H1 (cell line): ENCODE results near the gene CTDP1. TPM values are rescaled to one million over a fixed set of nuclear protein-coding genes. Genes with fewer than 3 reads are reported as not detected.

Experiments
- CTCF ChIA-PET: fragments of 300-600 bp; sonication (Branson Sonifier 250); formaldehyde crosslinking; loops from one replicate; lab custom pipeline; 2021; ENCODE audit not compliant: partially characterized antibody; lab: Charles Lee
- POLR2A ChIA-PET: fragments of 300-600 bp; sonication (Branson Sonifier 250); formaldehyde crosslinking; loops from one replicate; lab custom pipeline; 2021; ENCODE audit warnings: inconsistent platforms; ENCODE audit not compliant: partially characterized antibody; lab: Charles Lee
- DNase-seq, 2 experiments: peaks; one replicate each; pipeline versions ENCODE4 v3.0.0 to v3.0.0-alpha.2; 2010 to 2022; ENCODE audit warnings: low spot score in 2 of 2, low read depth in 1 of 2, mixed read lengths in 1 of 2
- FAIRE-seq: peaks from 2 replicates; lab custom pipeline; 2011; peaks lifted over from hg19 to GRCh38; lab: Jason Lieb, UNC
- H2AFZ ChIP-seq: 2 replicates; pipeline ENCODE4 v1.8.1; 2012; ENCODE audit warnings: low read length, inconsistent platforms
- H2AK5ac ChIP-seq: 2 replicates; pipeline ENCODE4 v1.6.1; 2013; ENCODE audit warnings: low read depth, low read length
- H2BK120ac ChIP-seq: replicated peaks from 2 replicates; pipeline ENCODE3; 2013; ENCODE audit warnings: low read depth, low read length, inconsistent platforms
- H2BK12ac ChIP-seq: 2 replicates; pipeline ENCODE4 v1.6.1; 2013; ENCODE audit warnings: low read depth, low read length
- H2BK15ac ChIP-seq: 2 replicates; pipeline ENCODE4 v1.6.1; 2013; ENCODE audit warnings: low read length
- H2BK20ac ChIP-seq: 2 replicates; pipeline ENCODE4 v1.6.1; 2013; ENCODE audit warnings: low read length
- H2BK5ac ChIP-seq: 2 replicates; pipeline ENCODE4 v1.6.1; 2013; ENCODE audit warnings: low read depth, low read length
- H3K14ac ChIP-seq: 2 replicates; pipeline ENCODE4 v1.6.1; 2013; ENCODE audit warnings: inconsistent platforms; ENCODE audit not compliant: insufficient read length
- H3K18ac ChIP-seq: 2 replicates; pipeline ENCODE4 v1.6.1; 2013; ENCODE audit warnings: low read length; ENCODE audit errors: extremely low read depth
- H3K23ac ChIP-seq: 2 replicates; pipeline ENCODE4 v1.6.1; 2013; ENCODE audit warnings: inconsistent platforms; ENCODE audit not compliant: insufficient read length
- H3K23me2 ChIP-seq: 2 replicates; pipeline ENCODE4 v1.6.1; 2013; ENCODE audit warnings: low read depth, low read length
- H3K27ac ChIP-seq: 2 replicates; pipeline ENCODE4 v1.6.1; 2011; ENCODE audit warnings: low read depth, low read length, inconsistent platforms
- H3K27me3 ChIP-seq, 4 experiments: replicated peaks in 1 of 4; 1 replicate in 1 of 4; 2 replicates in 3 of 4; pipeline versions ENCODE4 v1.6.1 to v1.8.1; 2011 to 2013; ENCODE audit warnings: low read length in 3 of 4, mild to moderate bottlenecking in 3 of 4, inconsistent platforms in 2 of 4, mixed read lengths in 2 of 4, moderate library complexity in 1 of 4; ENCODE audit not compliant: control insufficient read depth in 3 of 4, insufficient read depth in 3 of 4; ENCODE audit errors: extremely low read depth in 1 of 4
- H3K36me3 ChIP-seq, 4 experiments: 2 replicates each; pipeline versions ENCODE4 v1.6.1 to v1.8.1; 2011 to 2013; ENCODE audit warnings: mild to moderate bottlenecking in 4 of 4, low read length in 3 of 4, moderate library complexity in 2 of 4, control low read depth in 1 of 4, inconsistent platforms in 1 of 4; ENCODE audit not compliant: insufficient read depth in 4 of 4, control insufficient read depth in 2 of 4
- H3K4ac ChIP-seq: replicated peaks from 2 replicates; pipeline ENCODE3; 2013; ENCODE audit warnings: low read length, low read depth, mixed read lengths, inconsistent platforms; ENCODE audit not compliant: insufficient read length
- H3K4me1 ChIP-seq, 4 experiments: replicated peaks in 1 of 4; 1 replicate in 1 of 4; 2 replicates in 3 of 4; pipeline versions ENCODE4 v1.6.1 to v1.8.1; 2011 to 2013; ENCODE audit warnings: low read length in 3 of 4, inconsistent platforms in 2 of 4, mixed read lengths in 1 of 4; ENCODE audit not compliant: insufficient read depth in 4 of 4, control insufficient read depth in 3 of 4
- H3K4me2 ChIP-seq, 2 experiments: 2 replicates each; pipeline versions ENCODE4 v1.6.1 to v1.8.1; 2011 to 2013; ENCODE audit warnings: low read depth in 2 of 2, low read length in 2 of 2, control low read depth in 1 of 2, inconsistent platforms in 1 of 2, mild to moderate bottlenecking in 1 of 2; ENCODE audit not compliant: insufficient read depth in 1 of 2
- H3K4me3 ChIP-seq, 4 experiments: fragments of 200-600, 300-600 bp in 1 of 4; sonication (generic), shearing (Covaris generic), sonication (Bioruptor Twin) in 1 of 4; 2 replicates each; pipeline versions ENCODE4 v1.5.1 to v1.8.1; 2011 to 2016; ENCODE audit warnings: low read length in 4 of 4, low read depth in 3 of 4, control low read depth in 2 of 4, inconsistent platforms in 2 of 4, mild to moderate bottlenecking in 2 of 4, mixed read lengths in 1 of 4, moderate library complexity in 1 of 4; ENCODE audit not compliant: insufficient read depth in 2 of 4; ENCODE audit errors: extremely low read depth in 1 of 4
- H3K56ac ChIP-seq: replicated peaks from 2 replicates; pipeline ENCODE3; 2013; ENCODE audit warnings: low read depth, mild to moderate bottlenecking, mixed read lengths, low read length, inconsistent platforms; ENCODE audit not compliant: insufficient read length
- H3K79me1 ChIP-seq: 2 replicates; pipeline ENCODE4 v1.6.1; 2013; ENCODE audit warnings: low read depth, low read length, control low read depth
- H3K79me2 ChIP-seq, 2 experiments: 2 replicates each; pipeline versions ENCODE4 v1.6.1 to v1.8.1; 2012 to 2013; ENCODE audit warnings: low read length in 2 of 2, mild to moderate bottlenecking in 2 of 2, inconsistent platforms in 1 of 2; ENCODE audit not compliant: insufficient read depth in 2 of 2, control insufficient read depth in 1 of 2
- H3K9ac ChIP-seq, 4 experiments: replicated peaks in 1 of 4; 1 replicate in 1 of 4; 2 replicates in 3 of 4; pipeline versions ENCODE4 v1.6.1 to v1.8.1; 2011 to 2013; ENCODE audit warnings: low read depth in 3 of 4, low read length in 3 of 4, control low read depth in 2 of 4, mild to moderate bottlenecking in 2 of 4, moderate library complexity in 2 of 4, inconsistent platforms in 1 of 4; ENCODE audit errors: extremely low read depth in 1 of 4
- H3K9me3 ChIP-seq, 2 experiments: 2 replicates each; pipeline versions ENCODE4 v1.6.1 to v1.8.1; 2012 to 2013; ENCODE audit warnings: mild to moderate bottlenecking in 2 of 2, moderate library complexity in 2 of 2, control low read depth in 1 of 2, inconsistent platforms in 1 of 2, low read depth in 1 of 2, low read length in 1 of 2, mixed read lengths in 1 of 2; ENCODE audit not compliant: insufficient read depth in 2 of 2
- H4K20me1 ChIP-seq, 2 experiments: replicated peaks in 1 of 2; 2 replicates each; pipeline versions ENCODE3 to v1.8.1; 2011 to 2013; ENCODE audit warnings: inconsistent platforms in 2 of 2, low read length in 2 of 2, mild to moderate bottlenecking in 1 of 2; ENCODE audit not compliant: insufficient read depth in 2 of 2, control insufficient read depth in 1 of 2
- H4K5ac ChIP-seq: 2 replicates; pipeline ENCODE4 v1.6.1; 2013; ENCODE audit warnings: low read length, low read depth, mixed read lengths, inconsistent platforms; ENCODE audit not compliant: insufficient read length
- H4K8ac ChIP-seq: 2 replicates; pipeline ENCODE4 v1.8.0; 2013; ENCODE audit warnings: mild to moderate bottlenecking, moderate library complexity, low read length, inconsistent platforms; ENCODE audit not compliant: insufficient read depth; ENCODE audit errors: extremely low read depth
- H4K91ac ChIP-seq: replicated peaks from 2 replicates; pipeline ENCODE3; 2013; ENCODE audit warnings: low read length, mixed read lengths, inconsistent platforms; ENCODE audit not compliant: insufficient read length
- BRCA1 ChIP-seq: IDR thresholded peaks from 2 replicates; pipeline ENCODE4 v1.6.1; 2012; ENCODE audit warnings: low read depth, low read length, improper control_type of control experiment
- EZH2 ChIP-seq: fragments of 200-600 bp; sonication (generic); IDR thresholded peaks from 2 replicates; pipeline ENCODE4 v1.7.1; 2012; ENCODE audit warnings: low read depth, mild to moderate bottlenecking, moderate library complexity, low read length, inconsistent platforms; ENCODE audit not compliant: severe bottlenecking
- NRF1 ChIP-seq: IDR thresholded peaks from 2 replicates; pipeline ENCODE4 v1.6.1; 2011; ENCODE audit warnings: mild to moderate bottlenecking, low read depth, low read length, improper control_type of control experiment
- PHF8 ChIP-seq: fragments of 200-600 bp; sonication (generic); conservative IDR thresholded peaks from 2 replicates; pipeline ENCODE4 v1.7.1; 2012; ENCODE audit warnings: low read depth, mild to moderate bottlenecking, inconsistent platforms, low read length, moderate library complexity
- POU5F1 ChIP-seq: IDR thresholded peaks from 2 replicates; pipeline ENCODE4 v1.6.1; 2011; ENCODE audit warnings: low read depth, mild to moderate bottlenecking, low read length, moderate library complexity
- TCF12 ChIP-seq: IDR thresholded peaks from 2 replicates; pipeline ENCODE4 v1.6.1; 2011; ENCODE audit warnings: low read depth, mild to moderate bottlenecking, low read length
- WGBS, 2 experiments: shearing (Covaris generic) in 1 of 2; methylation state at CpG; one replicate each; pipeline versions ENCODE4 v1.1.6 to v1.1.7; 2013 to 2015; ENCODE audit warnings: low lambda C conversion rate in 2 of 2, mixed read lengths in 2 of 2, inconsistent platforms in 1 of 2, low coverage in 1 of 2, missing lambda C conversion rate in 1 of 2; ENCODE audit not compliant: insufficient replicate concordance in 2 of 2, insufficient coverage in 1 of 2, insufficient read length in 1 of 2; ENCODE audit errors: extremely low coverage in 1 of 2, missing lambda C conversion rate in 1 of 2; 5-methylcytosine and 5-hydroxymethylcytosine counted together
- polyA plus RNA-seq, 7 experiments: library from polyadenylated mRNA; depleted of rRNA in 3 of 7; stranded (reverse) in 5 of 7; unstranded in 2 of 7; fragments of >200 nt in 5 of 7; fragments of 200-250 nt in 2 of 7; gene quantifications; 1 replicate in 5 of 7; 2 replicates in 1 of 7; 4 replicates in 1 of 7; pipeline versions ENCODE4 v1.2.1 to v1.2.3, GENCODE V29; 2011 to 2013; ENCODE audit warnings: missing spikeins in 2 of 7, mixed read lengths in 2 of 7
- total RNA-seq: library from RNA; stranded (reverse); fragmentation: NEBNext Ultra II Directional; extraction: Animal tissue kit (Norgen Biotek cat#: 25700); gene quantifications from 2 replicates; pipeline ENCODE4 v1.2.1, GENCODE V29; 2021
- TF ChIP-seq, protein P1 (sequence below): IDR thresholded peaks from 2 replicates; pipeline ENCODE4 v1.6.1; 2011; ENCODE audit warnings: low read depth, mild to moderate bottlenecking, low read length; ENCODE audit not compliant: insufficient read depth

Gene CTDP1
- total and polyA plus RNA-seq, 2 of the 8 experiments (the other 6 are each of a cell fraction or from before 2014, with no cell fraction given), result 16.6 to 37.0 TPM

DNA sequence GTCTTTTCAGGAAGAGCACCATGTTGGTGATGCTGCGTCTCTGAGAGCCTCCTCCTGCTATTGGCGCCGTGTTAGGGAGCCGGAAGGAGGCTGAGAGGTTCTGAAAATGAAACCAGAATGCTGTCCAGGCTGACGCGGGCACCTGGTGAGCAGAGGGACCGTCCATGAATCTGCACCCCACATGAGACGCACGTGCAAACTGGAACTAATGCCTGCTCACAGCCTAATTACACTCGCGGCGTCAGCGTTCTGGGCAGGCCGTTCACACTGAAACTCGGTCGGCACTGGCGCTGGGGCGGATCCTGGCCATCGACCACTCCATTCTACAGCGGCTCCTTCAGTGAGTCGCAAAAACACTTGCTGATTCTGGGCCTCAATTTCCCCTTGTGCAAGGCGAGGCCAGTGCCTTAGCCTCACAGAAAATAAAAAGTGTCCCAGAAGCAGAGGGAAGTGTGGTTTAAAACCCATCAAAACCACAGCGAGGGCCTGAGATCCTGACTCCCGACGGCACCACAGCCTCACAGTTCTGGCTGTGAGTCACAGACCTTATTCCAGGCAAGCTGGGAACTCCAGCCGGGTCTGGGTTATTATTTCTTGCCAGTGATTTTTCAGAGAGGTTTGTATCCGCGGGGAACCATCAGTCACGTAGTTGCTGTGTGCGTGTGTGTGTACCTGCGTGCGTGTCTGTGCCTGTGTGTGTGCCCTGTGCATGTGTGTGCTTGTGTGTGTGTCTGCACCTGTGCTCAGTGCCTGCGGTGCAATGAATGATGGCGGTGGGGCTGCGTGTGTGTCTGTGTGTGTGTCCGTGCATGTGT lies 49.1 kb upstream of the CTDP1 start:
- no peak overlapping the region for H3K56ac ChIP-seq
- no peaks in the 10 kb centered on the region for H3K4me1 ChIP-seq
- no peak overlapping the region for H3K18ac ChIP-seq
- no peaks in the 10 kb centered on the region for H3K79me1 ChIP-seq
- H3K27me3 ChIP-seq, result no peaks in the 10 kb centered on the region
- no peak overlapping the region for H3K4me3 ChIP-seq
- ChIA-PET POLR2A (no interaction called here), CTCF (interaction anchor here (1.1 to 2.2 kb wide), 2 partner anchors 13 to 250 kb away, joined by 3 to 5 read pairs; no protein-coding TSS in a partner anchor)
- H3K4me2 ChIP-seq, result no peak overlapping the region
- peak overlapping the region; percentile 68; the same call in 1 of the 2 replicates for H2AK5ac ChIP-seq
- WGBS, 2 experiments, result 94% methylated on average over 36 of the region's 36 CpGs; no CpG with 5 or more reads in 1 of the 2 experiments
- H2BK15ac ChIP-seq, result no peak overlapping the region
- DNase-seq (peak in 1 of 2 experiments; percentile 38), FAIRE-seq (no peak)
- no peak overlapping the region for H2AFZ ChIP-seq
- peaks cover 0 to 2% of the 10 kb centered on the region in 2 experiments for H4K20me1 ChIP-seq
- H2BK5ac ChIP-seq, result no peak overlapping the region; the same call in 1 of the 2 replicates
- H3K23ac ChIP-seq, result no peak overlapping the region
- H3K4ac ChIP-seq, result no peak overlapping the region
- no peak overlapping the region for H3K14ac ChIP-seq
- H3K23me2 ChIP-seq, result peaks cover 10% of the 10 kb centered on the region; the same call in 1 of the 2 replicates
- H2BK120ac ChIP-seq, result no peak overlapping the region
- no peak for TF ChIP-seq BRCA1
- TF ChIP-seq TCF12, result no peak
- TF ChIP-seq PHF8, result no peak
- TF ChIP-seq POU5F1, result no peak
- TF ChIP-seq, protein P1, sequence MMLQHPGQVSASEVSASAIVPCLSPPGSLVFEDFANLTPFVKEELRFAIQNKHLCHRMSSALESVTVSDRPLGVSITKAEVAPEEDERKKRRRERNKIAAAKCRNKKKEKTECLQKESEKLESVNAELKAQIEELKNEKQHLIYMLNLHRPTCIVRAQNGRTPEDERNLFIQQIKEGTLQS, result no peak
- no peak for TF ChIP-seq EZH2
- TF ChIP-seq NRF1, result no peak
- H2BK12ac ChIP-seq, result no peak overlapping the region; the same call in 1 of the 2 replicates
- H4K91ac ChIP-seq, result no peak overlapping the region
- H3K36me3 ChIP-seq, result no peaks in the 10 kb centered on the region
- no peak overlapping the region for H4K5ac ChIP-seq
- H3K9me3 ChIP-seq, result peaks cover 0 to 6% of the 10 kb centered on the region in 2 experiments; a peak in 2 of 4 replicates
- no peak overlapping the region for H2BK20ac ChIP-seq
- no peak overlapping the region for H3K27ac ChIP-seq
- no peak overlapping the region for H3K9ac ChIP-seq
- no peaks in the 10 kb centered on the region for H3K79me2 ChIP-seq
- no peak overlapping the region for H4K8ac ChIP-seq
